ENCODE data around the gene HS3ST1.

- no peak for TF ChIP-seq POLR2AphosphoS5 (IDR thresholded peaks at IDR 0.05; ENCODE audit: low read depth, low read length)
- no peak for TF ChIP-seq CTCF (IDR thresholded peaks at IDR 0.05)
These were observed 12.5 kb upstream of the HS3ST1 start for GRCh38 chr4:11441194-11441556.

All from Panc1 (cell line).